WTC11 (cell line): ENCODE measurements around the gene CNTNAP2. TPM values are rescaled to one million over a fixed set of nuclear protein-coding genes. Genes with fewer than 3 reads are reported as not detected.

Experiments
- ATAC-seq: fragments of 200-7000 bp; cut with Tn5 transposase; 2 replicates; pipeline ENCODE4 v1.10.0; 2021; ENCODE audit warnings: mild to moderate bottlenecking, moderate library complexity
- CTCF ChIA-PET: fragments of 300-600 bp; sonication (Branson Sonifier 250); formaldehyde crosslinking; loops from one replicate; lab custom pipeline; 2021; ENCODE audit warnings: antibody characterized with exemption; lab: Charles Lee
- POLR2A ChIA-PET: fragments of 350-600 bp; sonication (Branson Sonifier 250); formaldehyde crosslinking; loops from one replicate; lab custom pipeline; 2021; ENCODE audit warnings: antibody characterized with exemption; lab: Charles Lee
- DNase-seq: peaks from one replicate; pipeline ENCODE4 v3.0.0; 2021; ENCODE audit warnings: low spot score
- H3K27ac Mint-ChIP-seq: 2 replicates; pipeline ENCODE4 v1.8.0; 2021; ENCODE audit warnings: mixed read lengths
- H3K27me3 Mint-ChIP-seq: 2 replicates; pipeline ENCODE4 v1.8.0; 2021; ENCODE audit warnings: low read depth, mild to moderate bottlenecking, moderate library complexity, mixed read lengths
- H3K36me3 Mint-ChIP-seq: 2 replicates; pipeline ENCODE4 v1.8.0; 2021; ENCODE audit warnings: mixed read lengths
- H3K4me1 Mint-ChIP-seq: 2 replicates; pipeline ENCODE4 v1.8.0; 2022; ENCODE audit warnings: mixed read lengths
- H3K4me3 Mint-ChIP-seq: 2 replicates; pipeline ENCODE4 v1.8.0; 2021; ENCODE audit warnings: mild to moderate bottlenecking, moderate library complexity, mixed read lengths
- H3K9me3 Mint-ChIP-seq: 2 replicates; pipeline ENCODE4 v1.8.0; 2021; ENCODE audit warnings: mixed read lengths
- CREM ChIP-seq: sonication (generic); formaldehyde crosslinking; IDR thresholded peaks from 2 replicates; pipeline ENCODE4 v1.8.1; 2022; ENCODE audit warnings: mild to moderate bottlenecking, missing genetic modification reagents, moderate library complexity
- E2F5 ChIP-seq: sonication (generic); formaldehyde crosslinking; IDR thresholded peaks from 2 replicates; pipeline ENCODE4 v1.8.1; 2022; ENCODE audit warnings: mild to moderate bottlenecking, moderate library complexity, missing genetic modification reagents
- ETV6 ChIP-seq: sonication (generic); formaldehyde crosslinking; IDR thresholded peaks from 2 replicates; pipeline ENCODE4 v1.8.1; 2022; ENCODE audit warnings: mild to moderate bottlenecking, missing genetic modification reagents
- FOXJ3 ChIP-seq: sonication (generic); formaldehyde crosslinking; IDR thresholded peaks from 2 replicates; pipeline ENCODE4 v1.9.0; 2021; ENCODE audit warnings: missing genetic modification reagents, mild to moderate bottlenecking, borderline replicate concordance
- FOXP1 ChIP-seq: sonication (generic); formaldehyde crosslinking; IDR thresholded peaks from 2 replicates; pipeline ENCODE4 v1.8.0; 2022; ENCODE audit warnings: missing genetic modification reagents, mild to moderate bottlenecking, moderate library complexity, borderline replicate concordance
- JUN ChIP-seq: sonication (generic); formaldehyde crosslinking; IDR thresholded peaks from 2 replicates; pipeline ENCODE4 v1.8.0; 2023; ENCODE audit warnings: mild to moderate bottlenecking, missing genetic modification reagents
- NFYB ChIP-seq: sonication (generic); formaldehyde crosslinking; conservative IDR thresholded peaks from 2 replicates; pipeline ENCODE4 v1.8.0; 2022; ENCODE audit warnings: low read depth, missing genetic modification reagents
- NR2C2 ChIP-seq: sonication (generic); formaldehyde crosslinking; IDR thresholded peaks from 2 replicates; pipeline ENCODE4 v1.8.0; 2022; ENCODE audit warnings: mild to moderate bottlenecking, missing genetic modification reagents
- SOX15 ChIP-seq: fragments of 250-450 bp; sonication (Bioruptor Pico); IDR thresholded peaks from 2 replicates; pipeline ENCODE4 v1.9.0; 2021; ENCODE audit warnings: mild to moderate bottlenecking
- STAT6 ChIP-seq: sonication (generic); formaldehyde crosslinking; conservative IDR thresholded peaks from 2 replicates; pipeline ENCODE4 v1.8.1; 2023; ENCODE audit warnings: mild to moderate bottlenecking, low read depth, missing genetic modification reagents, moderate library complexity
- USF2 ChIP-seq: sonication (generic); formaldehyde crosslinking; IDR thresholded peaks from 2 replicates; pipeline ENCODE4 v1.8.1; 2023; ENCODE audit warnings: mild to moderate bottlenecking, missing genetic modification reagents, moderate library complexity
- ZBTB21 ChIP-seq: sonication (generic); formaldehyde crosslinking; IDR thresholded peaks from 2 replicates; pipeline ENCODE4 v1.8.1; 2023; ENCODE audit warnings: mild to moderate bottlenecking, missing genetic modification reagents, borderline replicate concordance
- ZNF121 ChIP-seq: sonication (generic); formaldehyde crosslinking; IDR thresholded peaks from 2 replicates; pipeline ENCODE4 v1.8.0; 2023; ENCODE audit warnings: missing genetic modification reagents
- ZNF138 ChIP-seq: sonication (generic); formaldehyde crosslinking; conservative IDR thresholded peaks from 2 replicates; pipeline ENCODE4 v1.8.1; 2022; ENCODE audit warnings: mild to moderate bottlenecking, moderate library complexity, missing genetic modification reagents
- ZNF263 ChIP-seq: sonication (generic); formaldehyde crosslinking; IDR thresholded peaks from 2 replicates; pipeline ENCODE4 v1.8.1; 2022; ENCODE audit warnings: low read depth, mild to moderate bottlenecking, moderate library complexity, missing genetic modification reagents
- ZNF396 ChIP-seq: fragments of 250-450 bp; sonication (Bioruptor Pico); IDR thresholded peaks from 2 replicates; pipeline ENCODE4 v1.8.0; 2021; ENCODE audit warnings: mild to moderate bottlenecking, moderate library complexity, borderline replicate concordance
- ZNF423 ChIP-seq: fragments of 250-450 bp; sonication (Bioruptor Pico); IDR thresholded peaks from 2 replicates; pipeline ENCODE4 v2.1.2; 2022; ENCODE audit warnings: mild to moderate bottlenecking, moderate library complexity
- ZNF671 ChIP-seq: fragments of 250-450 bp; sonication (Bioruptor Pico); IDR thresholded peaks from 2 replicates; pipeline ENCODE4 v1.8.0; 2021; ENCODE audit warnings: mild to moderate bottlenecking
- total RNA-seq: library from RNA; stranded (reverse); gene quantifications from 3 replicates; pipeline ENCODE4 v1.2.3, GENCODE V29; 2021
- TF ChIP-seq, protein P1 (sequence below): sonication (generic); formaldehyde crosslinking; IDR thresholded peaks from 2 replicates; pipeline ENCODE4 v1.8.0; 2022; ENCODE audit warnings: mild to moderate bottlenecking, missing genetic modification reagents
- TF ChIP-seq, protein P2 (sequence below): sonication (generic); formaldehyde crosslinking; IDR thresholded peaks from 2 replicates; pipeline ENCODE4 v1.8.0; 2022; ENCODE audit warnings: mild to moderate bottlenecking, missing genetic modification reagents
- TF ChIP-seq, protein P3 (sequence below): sonication (generic); formaldehyde crosslinking; IDR thresholded peaks from 2 replicates; pipeline ENCODE4 v1.8.0; 2022; ENCODE audit warnings: mild to moderate bottlenecking, missing genetic modification reagents
- TF ChIP-seq, protein P4 (sequence below): fragments of 200-600 bp; IDR thresholded peaks from 2 replicates; pipeline ENCODE4 v1.8.0; 2022; ENCODE audit warnings: antibody characterized with exemption
- TF ChIP-seq, protein P5 (sequence below): sonication (generic); formaldehyde crosslinking; IDR thresholded peaks from 2 replicates; pipeline ENCODE4 v1.8.0; 2023; ENCODE audit warnings: mild to moderate bottlenecking, missing genetic modification reagents

CNTNAP2 gene
- total RNA-seq, 1 experiment from 2014 or later: 63.8 TPM

GRCh38 chr7:148031019-148031418 lies 1914.4 kb downstream of the CNTNAP2 start (continued):
- TF ChIP-seq, protein P1, sequence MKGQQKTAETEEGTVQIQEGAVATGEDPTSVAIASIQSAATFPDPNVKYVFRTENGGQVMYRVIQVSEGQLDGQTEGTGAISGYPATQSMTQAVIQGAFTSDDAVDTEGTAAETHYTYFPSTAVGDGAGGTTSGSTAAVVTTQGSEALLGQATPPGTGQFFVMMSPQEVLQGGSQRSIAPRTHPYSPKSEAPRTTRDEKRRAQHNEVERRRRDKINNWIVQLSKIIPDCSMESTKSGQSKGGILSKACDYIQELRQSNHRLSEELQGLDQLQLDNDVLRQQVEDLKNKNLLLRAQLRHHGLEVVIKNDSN (CRISPR knock-in tag): no peak
- no peak for TF ChIP-seq ETV6 (CRISPR knock-in tag)
- no peak for TF ChIP-seq USF2 (CRISPR knock-in tag)
- no peak for TF ChIP-seq ZNF121 (CRISPR knock-in tag)
- TF ChIP-seq, protein P2, sequence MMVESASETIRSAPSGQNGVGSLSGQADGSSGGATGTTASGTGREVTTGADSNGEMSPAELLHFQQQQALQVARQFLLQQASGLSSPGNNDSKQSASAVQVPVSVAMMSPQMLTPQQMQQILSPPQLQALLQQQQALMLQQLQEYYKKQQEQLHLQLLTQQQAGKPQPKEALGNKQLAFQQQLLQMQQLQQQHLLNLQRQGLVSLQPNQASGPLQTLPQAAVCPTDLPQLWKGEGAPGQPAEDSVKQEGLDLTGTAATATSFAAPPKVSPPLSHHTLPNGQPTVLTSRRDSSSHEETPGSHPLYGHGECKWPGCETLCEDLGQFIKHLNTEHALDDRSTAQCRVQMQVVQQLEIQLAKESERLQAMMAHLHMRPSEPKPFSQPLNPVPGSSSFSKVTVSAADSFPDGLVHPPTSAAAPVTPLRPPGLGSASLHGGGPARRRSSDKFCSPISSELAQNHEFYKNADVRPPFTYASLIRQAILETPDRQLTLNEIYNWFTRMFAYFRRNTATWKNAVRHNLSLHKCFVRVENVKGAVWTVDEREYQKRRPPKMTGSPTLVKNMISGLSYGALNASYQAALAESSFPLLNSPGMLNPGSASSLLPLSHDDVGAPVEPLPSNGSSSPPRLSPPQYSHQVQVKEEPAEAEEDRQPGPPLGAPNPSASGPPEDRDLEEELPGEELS: no peak
- TF ChIP-seq, protein P3, sequence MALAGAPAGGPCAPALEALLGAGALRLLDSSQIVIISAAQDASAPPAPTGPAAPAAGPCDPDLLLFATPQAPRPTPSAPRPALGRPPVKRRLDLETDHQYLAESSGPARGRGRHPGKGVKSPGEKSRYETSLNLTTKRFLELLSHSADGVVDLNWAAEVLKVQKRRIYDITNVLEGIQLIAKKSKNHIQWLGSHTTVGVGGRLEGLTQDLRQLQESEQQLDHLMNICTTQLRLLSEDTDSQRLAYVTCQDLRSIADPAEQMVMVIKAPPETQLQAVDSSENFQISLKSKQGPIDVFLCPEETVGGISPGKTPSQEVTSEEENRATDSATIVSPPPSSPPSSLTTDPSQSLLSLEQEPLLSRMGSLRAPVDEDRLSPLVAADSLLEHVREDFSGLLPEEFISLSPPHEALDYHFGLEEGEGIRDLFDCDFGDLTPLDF: no peak
- TF ChIP-seq ZNF671 (CRISPR knock-in tag): no peak
- TF ChIP-seq SOX15 (CRISPR knock-in tag): no peak
- TF ChIP-seq NFYB (CRISPR knock-in tag): no peak

GRCh38 chr7:148031811-148032210 lies 1915.2 kb downstream of the CNTNAP2 start:
- peaks cover 17% of the 10 kb centered on the region for H3K4me1 Mint-ChIP-seq
- H3K36me3 Mint-ChIP-seq: no peaks in the 10 kb centered on the region
- POLR2A ChIA-PET: no interaction called here
- CTCF ChIA-PET: no interaction called here
- TF ChIP-seq ZNF263 (no peak), NR2C2 (CRISPR knock-in tag) (no peak), ZNF138 (CRISPR knock-in tag) (no peak), ZBTB21 (no peak), CREM (no peak), FOXJ3 (CRISPR knock-in tag) (no peak), ZNF396 (CRISPR knock-in tag) (no peak)
- ATAC-seq (no peak), DNase-seq (no peak)
- no peaks in the 10 kb centered on the region for H3K9me3 Mint-ChIP-seq
- H3K4me3 Mint-ChIP-seq: no peak overlapping the region
- H3K27ac Mint-ChIP-seq: no peak overlapping the region
- peaks cover 92% of the 10 kb centered on the region for H3K27me3 Mint-ChIP-seq

GRCh38 chr7:148035950-148036349 lies 1919.3 kb downstream of the CNTNAP2 start:
- no peaks in the 10 kb centered on the region for H3K9me3 Mint-ChIP-seq
- no peak overlapping the region for H3K27ac Mint-ChIP-seq
- CTCF ChIA-PET: no interaction called here
- H3K27me3 Mint-ChIP-seq: peaks cover 59% of the 10 kb centered on the region
- H3K4me1 Mint-ChIP-seq: peaks cover 5% of the 10 kb centered on the region
- H3K36me3 Mint-ChIP-seq: no peaks in the 10 kb centered on the region
- H3K4me3 Mint-ChIP-seq: no peak overlapping the region
- ATAC-seq (no peak), DNase-seq (no peak)
- POLR2A ChIA-PET: no interaction called here
- TF ChIP-seq, protein P4, sequence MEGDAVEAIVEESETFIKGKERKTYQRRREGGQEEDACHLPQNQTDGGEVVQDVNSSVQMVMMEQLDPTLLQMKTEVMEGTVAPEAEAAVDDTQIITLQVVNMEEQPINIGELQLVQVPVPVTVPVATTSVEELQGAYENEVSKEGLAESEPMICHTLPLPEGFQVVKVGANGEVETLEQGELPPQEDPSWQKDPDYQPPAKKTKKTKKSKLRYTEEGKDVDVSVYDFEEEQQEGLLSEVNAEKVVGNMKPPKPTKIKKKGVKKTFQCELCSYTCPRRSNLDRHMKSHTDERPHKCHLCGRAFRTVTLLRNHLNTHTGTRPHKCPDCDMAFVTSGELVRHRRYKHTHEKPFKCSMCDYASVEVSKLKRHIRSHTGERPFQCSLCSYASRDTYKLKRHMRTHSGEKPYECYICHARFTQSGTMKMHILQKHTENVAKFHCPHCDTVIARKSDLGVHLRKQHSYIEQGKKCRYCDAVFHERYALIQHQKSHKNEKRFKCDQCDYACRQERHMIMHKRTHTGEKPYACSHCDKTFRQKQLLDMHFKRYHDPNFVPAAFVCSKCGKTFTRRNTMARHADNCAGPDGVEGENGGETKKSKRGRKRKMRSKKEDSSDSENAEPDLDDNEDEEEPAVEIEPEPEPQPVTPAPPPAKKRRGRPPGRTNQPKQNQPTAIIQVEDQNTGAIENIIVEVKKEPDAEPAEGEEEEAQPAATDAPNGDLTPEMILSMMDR: no peak
- TF ChIP-seq STAT6 (CRISPR knock-in tag) (no peak), ZNF121 (CRISPR knock-in tag) (no peak), ZNF423 (CRISPR knock-in tag) (no peak), JUN (no peak), FOXP1 (no peak), E2F5 (CRISPR knock-in tag) (no peak)
- TF ChIP-seq, protein P5, sequence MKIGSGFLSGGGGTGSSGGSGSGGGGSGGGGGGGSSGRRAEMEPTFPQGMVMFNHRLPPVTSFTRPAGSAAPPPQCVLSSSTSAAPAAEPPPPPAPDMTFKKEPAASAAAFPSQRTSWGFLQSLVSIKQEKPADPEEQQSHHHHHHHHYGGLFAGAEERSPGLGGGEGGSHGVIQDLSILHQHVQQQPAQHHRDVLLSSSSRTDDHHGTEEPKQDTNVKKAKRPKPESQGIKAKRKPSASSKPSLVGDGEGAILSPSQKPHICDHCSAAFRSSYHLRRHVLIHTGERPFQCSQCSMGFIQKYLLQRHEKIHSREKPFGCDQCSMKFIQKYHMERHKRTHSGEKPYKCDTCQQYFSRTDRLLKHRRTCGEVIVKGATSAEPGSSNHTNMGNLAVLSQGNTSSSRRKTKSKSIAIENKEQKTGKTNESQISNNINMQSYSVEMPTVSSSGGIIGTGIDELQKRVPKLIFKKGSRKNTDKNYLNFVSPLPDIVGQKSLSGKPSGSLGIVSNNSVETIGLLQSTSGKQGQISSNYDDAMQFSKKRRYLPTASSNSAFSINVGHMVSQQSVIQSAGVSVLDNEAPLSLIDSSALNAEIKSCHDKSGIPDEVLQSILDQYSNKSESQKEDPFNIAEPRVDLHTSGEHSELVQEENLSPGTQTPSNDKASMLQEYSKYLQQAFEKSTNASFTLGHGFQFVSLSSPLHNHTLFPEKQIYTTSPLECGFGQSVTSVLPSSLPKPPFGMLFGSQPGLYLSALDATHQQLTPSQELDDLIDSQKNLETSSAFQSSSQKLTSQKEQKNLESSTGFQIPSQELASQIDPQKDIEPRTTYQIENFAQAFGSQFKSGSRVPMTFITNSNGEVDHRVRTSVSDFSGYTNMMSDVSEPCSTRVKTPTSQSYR (CRISPR knock-in tag): no peak
